Activated CD8-positive, alpha-beta T cell treated with anti-CD3 and anti-CD28 coated beads, Interleukin-2, amount 10 ng/mL, durations not matched to agents 7 days and 5 days (primary cell): ENCODE results near the gene XRRA1. TPM values are rescaled to one million over a fixed set of nuclear protein-coding genes. Genes with fewer than 3 reads are reported as not detected.
"Not testable (repeated sequence)": the region's sequence is repeated elsewhere in the genome, so short reads cannot be mapped to it uniquely, and the experiment has no call there.

Experiments used
- ATAC-seq: fragments of 150-1000 bp; cut with Tn5 transposase; one replicate; pipeline ENCODE4 v1.10.0; 2021; ENCODE audit warnings: moderate library complexity
- CTCF ChIA-PET: fragments of 350-600 bp; sonication (Branson Sonifier 250); formaldehyde crosslinking; loops from one replicate; lab custom pipeline; 2021; ENCODE audit warnings: antibody characterized with exemption; lab: Charles Lee
- POLR2A ChIA-PET: fragments of 350-600 bp; sonication (Branson Sonifier 250); formaldehyde crosslinking; loops from one replicate; lab custom pipeline; 2021; ENCODE audit warnings: antibody characterized with exemption; lab: Charles Lee
- DNase-seq: peaks from one replicate; pipeline ENCODE4 v3.0.0-alpha.2; 2020
- H3K27ac Mint-ChIP-seq: one replicate; pipeline ENCODE4 v1.8.0; 2021; ENCODE audit warnings: mild to moderate bottlenecking, mixed read lengths
- H3K27me3 Mint-ChIP-seq: one replicate; pipeline ENCODE4 v1.8.0; 2021; ENCODE audit warnings: low read depth, mixed read lengths
- H3K36me3 Mint-ChIP-seq: one replicate; pipeline ENCODE4 v1.8.0; 2021; ENCODE audit warnings: low read depth, mixed read lengths
- H3K4me1 Mint-ChIP-seq: one replicate; pipeline ENCODE4 v1.8.0; 2021; ENCODE audit warnings: low read depth, mixed read lengths
- H3K4me3 Mint-ChIP-seq: one replicate; pipeline ENCODE4 v1.8.0; 2021; ENCODE audit warnings: mild to moderate bottlenecking, mixed read lengths
- H3K9me3 Mint-ChIP-seq: one replicate; pipeline ENCODE4 v1.8.0; 2022; ENCODE audit warnings: mixed read lengths; ENCODE audit not compliant: insufficient read depth
- total RNA-seq, 2 experiments: library from RNA; stranded (reverse); gene quantifications; one replicate each; pipeline ENCODE4 v1.2.3, GENCODE V29; 2021

Gene XRRA1
- total RNA-seq, result 10 to 100 TPM; 16.6 to 19.0 TPM

- DNase-seq (peak; percentile 99), ATAC-seq (peak; percentile 99)
- no peaks in the 10 kb centered on the region for H3K9me3 Mint-ChIP-seq
- H3K27me3 Mint-ChIP-seq, result no peaks in the 10 kb centered on the region
- H3K36me3 Mint-ChIP-seq, result peaks cover 46% of the 10 kb centered on the region
- H3K4me1 Mint-ChIP-seq, result peaks cover 32% of the 10 kb centered on the region
- ChIA-PET POLR2A (interaction anchor here (0.8 to 1.4 kb wide), 8 partner anchors 10 to 326 kb away, joined by 3 to 9 read pairs (median 4); partner anchors contain the start of gene NEU3), CTCF (interaction anchor here (1.0 to 2.5 kb wide), 4 partner anchors 10 to 40 kb away, joined by 3 to 14 read pairs (median 4); partner anchors contain the start of gene NEU3)
- H3K4me3 Mint-ChIP-seq, result peak within 1 kb of the TSS; percentile 99
- peak within 1 kb of the TSS; percentile 96 for H3K27ac Mint-ChIP-seq
Measured at GRCh38 chr11:74948898-74949752, at the start of gene XRRA1, which contains the start of gene SPCS2. XRRA1 (minus strand) TSS chr11:74949091; CDS start chr11:74940878, 8,213 bp downstream. SPCS2 (plus strand) TSS chr11:74949266; CDS start chr11:74949286, 20 bp downstream.

GRCh38 chr11:74992852-74993251 is 44.0 kb upstream of the XRRA1 start:
- Mint-ChIP-seq H3K4me3 (no peak overlapping the region), H3K36me3 (peaks cover 23% of the 10 kb centered on the region)
- CTCF ChIA-PET, result interaction anchor here (0.8 kb wide), 1 partner anchor 30 kb away, joined by 3 read pairs; no protein-coding TSS in a partner anchor

GRCh38 chr11:74990941-74991340 is 42.0 kb upstream of the XRRA1 start:
- H3K27me3 Mint-ChIP-seq, result no peaks in the 10 kb centered on the region
- no peaks in the 10 kb centered on the region for H3K9me3 Mint-ChIP-seq
- ChIA-PET POLR2A (no interaction called here), CTCF (no interaction called here)
- H3K27ac Mint-ChIP-seq, result no peak overlapping the region
- no peak overlapping the region for H3K4me3 Mint-ChIP-seq
- H3K4me1 Mint-ChIP-seq, result peaks cover 32% of the 10 kb centered on the region
- H3K36me3 Mint-ChIP-seq, result peaks cover 13% of the 10 kb centered on the region
- DNase-seq, result no peak
- no peak for ATAC-seq

More at GRCh38 chr11:74992852-74993251, 44.0 kb upstream of the XRRA1 start:
- no peak for DNase-seq
- Mint-ChIP-seq H3K27ac (no peak overlapping the region), H3K4me1 (peaks cover 32% of the 10 kb centered on the region), H3K27me3 (no peaks in the 10 kb centered on the region), H3K9me3 (no peaks in the 10 kb centered on the region)
- POLR2A ChIA-PET, result interaction anchor here (0.6 kb wide), 1 partner anchor 1972 kb away, joined by 4 read pairs; no protein-coding TSS in a partner anchor
- no peak for ATAC-seq

- Mint-ChIP-seq H3K4me3 (peak overlapping the region; percentile 94), H3K4me1 (peaks cover 32% of the 10 kb centered on the region)
- POLR2A ChIA-PET, result interaction anchor here (1.3 to 2.3 kb wide), 2 partner anchors 10 to 41 kb away, joined by 5 to 9 read pairs; partner anchors contain the start of genes SPCS2 and XRRA1
- H3K27me3 Mint-ChIP-seq, DNase-seq, H3K36me3 Mint-ChIP-seq, ATAC-seq, H3K9me3 Mint-ChIP-seq, H3K27ac Mint-ChIP-seq: not testable (repeated sequence)
- CTCF ChIA-PET, result interaction anchor here (1.1 to 2.2 kb wide), 7 partner anchors 12 to 258 kb away, joined by 3 to 11 read pairs (median 6); partner anchors contain the start of gene TPBGL
Measured at GRCh38 chr11:74990150-74990549, 41.3 kb upstream of the XRRA1 start.

- Mint-ChIP-seq H3K4me1 (peaks cover 32% of the 10 kb centered on the region), H3K27ac (peak overlapping the region; percentile 91), H3K4me3 (peak overlapping the region; percentile 94), H3K27me3 (no peaks in the 10 kb centered on the region), H3K9me3 (no peaks in the 10 kb centered on the region), H3K36me3 (peaks cover 2% of the 10 kb centered on the region)
- ChIA-PET POLR2A (interaction anchor here (0.6 to 2.3 kb wide), 9 partner anchors 9 to 537 kb away, joined by 3 to 9 read pairs (median 3); partner anchors contain the start of genes SPCS2 and XRRA1), CTCF (interaction anchor here (0.9 to 2.2 kb wide), 11 partner anchors 11 to 280 kb away, joined by 3 to 11 read pairs (median 5); partner anchors contain the start of genes SPCS2, TPBGL and XRRA1)
- ATAC-seq (no peak), DNase-seq (no peak)
Measured at GRCh38 chr11:74989260-74989638, 40.4 kb upstream of the XRRA1 start.

- Mint-ChIP-seq H3K27ac (peak within 1 kb of the TSS; percentile 91), H3K9me3 (no peaks in the 10 kb centered on the region), H3K36me3 (no peaks in the 10 kb centered on the region), H3K4me3 (peak within 1 kb of the TSS; percentile 94), H3K4me1 (peaks cover 32% of the 10 kb centered on the region), H3K27me3 (no peaks in the 10 kb centered on the region)
- ChIA-PET CTCF (interaction anchor here (0.9 to 2.2 kb wide), 13 partner anchors 10 to 281 kb away, joined by 3 to 11 read pairs (median 4); partner anchors contain the start of genes SPCS2, TPBGL and XRRA1), POLR2A (interaction anchor here (0.6 to 2.3 kb wide), 8 partner anchors 11 to 395 kb away, joined by 3 to 9 read pairs (median 4); partner anchors contain the start of genes SPCS2 and XRRA1)
- ATAC-seq (peak; percentile 98), DNase-seq (peak; percentile 92)
Measured at GRCh38 chr11:74988541-74989259, 39.8 kb upstream of the XRRA1 start, which contains the start of gene NEU3. NEU3 (plus strand) TSS chr11:74988933; CDS start chr11:74989061, 128 bp downstream.

- H3K36me3 Mint-ChIP-seq, result peaks cover 15% of the 10 kb centered on the region
- POLR2A ChIA-PET, result no interaction called here
- peaks cover 8% of the 10 kb centered on the region for H3K4me1 Mint-ChIP-seq
- no peaks in the 10 kb centered on the region for H3K27me3 Mint-ChIP-seq
- H3K4me3 Mint-ChIP-seq, result no peak overlapping the region
- no peaks in the 10 kb centered on the region for H3K9me3 Mint-ChIP-seq
- CTCF ChIA-PET, result no interaction called here
- DNase-seq, result no peak
- no peak for ATAC-seq
- H3K27ac Mint-ChIP-seq, result no peak overlapping the region
Measured at GRCh38 chr11:74984730-74985129, 35.8 kb upstream of the XRRA1 start.

- ATAC-seq (no peak), DNase-seq (no peak)
- Mint-ChIP-seq H3K4me1 (peaks cover 2% of the 10 kb centered on the region), H3K36me3 (peaks cover 17% of the 10 kb centered on the region), H3K4me3 (no peak overlapping the region), H3K27me3 (no peaks in the 10 kb centered on the region), H3K27ac (no peak overlapping the region), H3K9me3 (no peaks in the 10 kb centered on the region)
- CTCF ChIA-PET, result no interaction called here
- POLR2A ChIA-PET, result no interaction called here
Measured at GRCh38 chr11:74984070-74984469, 35.2 kb upstream of the XRRA1 start.

- H3K27me3 Mint-ChIP-seq, result no peaks in the 10 kb centered on the region
- peaks cover 23% of the 10 kb centered on the region for H3K36me3 Mint-ChIP-seq
- POLR2A ChIA-PET, result no interaction called here
- no peak overlapping the region for H3K4me3 Mint-ChIP-seq
- CTCF ChIA-PET, result interaction anchor here (1.1 kb wide), 1 partner anchor 13 kb away, joined by 4 read pairs; no protein-coding TSS in a partner anchor
- no peak for DNase-seq
- H3K4me1 Mint-ChIP-seq, result no peaks in the 10 kb centered on the region
- ATAC-seq, result no peak
- H3K9me3 Mint-ChIP-seq, result no peaks in the 10 kb centered on the region
- no peak overlapping the region for H3K27ac Mint-ChIP-seq
Measured at GRCh38 chr11:74981888-74982287, 33.0 kb upstream of the XRRA1 start.

- no peak overlapping the region for H3K27ac Mint-ChIP-seq
- ATAC-seq (no peak), DNase-seq (no peak)
- H3K4me3 Mint-ChIP-seq, result no peak overlapping the region
- H3K4me1 Mint-ChIP-seq, result no peaks in the 10 kb centered on the region
- no peaks in the 10 kb centered on the region for H3K9me3 Mint-ChIP-seq
- H3K27me3 Mint-ChIP-seq, result no peaks in the 10 kb centered on the region
- peaks cover 29% of the 10 kb centered on the region for H3K36me3 Mint-ChIP-seq
- ChIA-PET CTCF (interaction anchor here (1.1 kb wide), 1 partner anchor 12 kb away, joined by 4 read pairs; no protein-coding TSS in a partner anchor), POLR2A (no interaction called here)
Measured at GRCh38 chr11:74980634-74981033, 31.7 kb upstream of the XRRA1 start.

GRCh38 chr11:74978041-74978440 is 29.1 kb upstream of the XRRA1 start:
- no peaks in the 10 kb centered on the region for H3K27me3 Mint-ChIP-seq
- peaks cover 53% of the 10 kb centered on the region for H3K36me3 Mint-ChIP-seq
- no peaks in the 10 kb centered on the region for H3K9me3 Mint-ChIP-seq
- H3K4me3 Mint-ChIP-seq, result no peak overlapping the region
- DNase-seq (no peak), ATAC-seq (no peak)
- peaks cover 5% of the 10 kb centered on the region for H3K4me1 Mint-ChIP-seq
- CTCF ChIA-PET, result interaction anchor here (2.6 kb wide), 1 partner anchor 11 kb away, joined by 7 read pairs; the partner anchor contains the start of gene NEU3
- POLR2A ChIA-PET, result no interaction called here
- no peak overlapping the region for H3K27ac Mint-ChIP-seq
